ENCODE results near the gene NLGN1. TPM values are rescaled to one million over a fixed set of nuclear protein-coding genes. Genes with fewer than 3 reads are reported as not detected.

NLGN1 gene
- total and polyA plus RNA-seq, 8 donors: 3.1 to 11.9 (median 8.0) TPM

- Histone ChIP-seq H3K36me3 (no peaks in the 10 kb centered on the region), H3K27ac (no peak overlapping the region), H3K4me3 (no peak overlapping the region), H3K27me3 (no peaks in the 10 kb centered on the region), H3K4me1 (no peaks in the 10 kb centered on the region), H3K9me3 (no peaks in the 10 kb centered on the region)
- ATAC-seq (peak; percentile 99), DNase-seq (peak in 1 of 4 donors; percentile 43)
- intact Hi-C loops (cut with DNase I): no loop called here
- no peak for TF ChIP-seq CTCF (IDR thresholded peaks at IDR 0.05)
Measured at GRCh38 chr3:173711619-173712018, 314.1 kb downstream of the NLGN1 start.

- intact Hi-C loops (cut with DNase I): no loop called here
- Histone ChIP-seq H3K4me1 (no peaks in the 10 kb centered on the region), H3K27me3 (no peaks in the 10 kb centered on the region), H3K9me3 (no peaks in the 10 kb centered on the region), H3K27ac (no peak overlapping the region), H3K4me3 (no peak overlapping the region), H3K36me3 (no peaks in the 10 kb centered on the region)
- DNase-seq (no peak), ATAC-seq (no peak)
- TF ChIP-seq CTCF (IDR thresholded peaks at IDR 0.05): no peak
Measured at GRCh38 chr3:173719585-173719984, 322.0 kb downstream of the NLGN1 start.

GRCh38 chr3:173725507-173725906 lies 328.0 kb downstream of the NLGN1 start:
- no peaks in the 10 kb centered on the region for H3K4me1 ChIP-seq
- no peak for ATAC-seq
- H3K4me3 ChIP-seq: no peak overlapping the region
- no peak for DNase-seq
- H3K9me3 ChIP-seq: no peaks in the 10 kb centered on the region
- intact Hi-C loops (cut with DNase I): no loop called here
- no peak for TF ChIP-seq CTCF (IDR thresholded peaks at IDR 0.05)
- H3K36me3 ChIP-seq: no peaks in the 10 kb centered on the region
- H3K27ac ChIP-seq: no peak overlapping the region
- H3K27me3 ChIP-seq: no peaks in the 10 kb centered on the region

- Histone ChIP-seq H3K36me3 (no peaks in the 10 kb centered on the region), H3K27ac (no peak overlapping the region), H3K27me3 (no peaks in the 10 kb centered on the region), H3K4me3 (no peak overlapping the region), H3K9me3 (no peaks in the 10 kb centered on the region), H3K4me1 (no peaks in the 10 kb centered on the region)
- intact Hi-C loops (cut with DNase I): no loop called here
- ATAC-seq (peak; percentile 60), DNase-seq (no peak)
- TF ChIP-seq CTCF (IDR thresholded peaks at IDR 0.05): no peak
Measured at GRCh38 chr3:173730391-173730790, 332.8 kb downstream of the NLGN1 start.

- H3K36me3 ChIP-seq: no peaks in the 10 kb centered on the region
- H3K4me1 ChIP-seq: no peaks in the 10 kb centered on the region
- no peaks in the 10 kb centered on the region for H3K9me3 ChIP-seq
- intact Hi-C loops (cut with DNase I): no loop called here
- no peak for ATAC-seq
- no peak overlapping the region for H3K27ac ChIP-seq
- no peaks in the 10 kb centered on the region for H3K27me3 ChIP-seq
- no peak for TF ChIP-seq CTCF (IDR thresholded peaks at IDR 0.05)
- no peak overlapping the region for H3K4me3 ChIP-seq
- no peak for DNase-seq
Measured at GRCh38 chr3:173732237-173732636, 334.7 kb downstream of the NLGN1 start.
